HG02610 (cell line): Measurements from ENCODE around the gene BFAR.
"Not testable (repeated sequence)": the region's sequence is repeated elsewhere in the genome, so short reads cannot be mapped to it uniquely, and the experiment has no call there.

ENCODE experiments used
- ATAC-seq: cut with Tn5 transposase; IDR thresholded peaks from one replicate; pipeline ENCODE4 v1.9.1; 2021; ENCODE audit warnings: mild to moderate bottlenecking, moderate library complexity; ENCODE audit not compliant: unreplicated experiment

Gene BFAR, protein sequence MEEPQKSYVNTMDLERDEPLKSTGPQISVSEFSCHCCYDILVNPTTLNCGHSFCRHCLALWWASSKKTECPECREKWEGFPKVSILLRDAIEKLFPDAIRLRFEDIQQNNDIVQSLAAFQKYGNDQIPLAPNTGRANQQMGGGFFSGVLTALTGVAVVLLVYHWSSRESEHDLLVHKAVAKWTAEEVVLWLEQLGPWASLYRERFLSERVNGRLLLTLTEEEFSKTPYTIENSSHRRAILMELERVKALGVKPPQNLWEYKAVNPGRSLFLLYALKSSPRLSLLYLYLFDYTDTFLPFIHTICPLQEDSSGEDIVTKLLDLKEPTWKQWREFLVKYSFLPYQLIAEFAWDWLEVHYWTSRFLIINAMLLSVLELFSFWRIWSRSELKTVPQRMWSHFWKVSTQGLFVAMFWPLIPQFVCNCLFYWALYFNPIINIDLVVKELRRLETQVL

DNA sequence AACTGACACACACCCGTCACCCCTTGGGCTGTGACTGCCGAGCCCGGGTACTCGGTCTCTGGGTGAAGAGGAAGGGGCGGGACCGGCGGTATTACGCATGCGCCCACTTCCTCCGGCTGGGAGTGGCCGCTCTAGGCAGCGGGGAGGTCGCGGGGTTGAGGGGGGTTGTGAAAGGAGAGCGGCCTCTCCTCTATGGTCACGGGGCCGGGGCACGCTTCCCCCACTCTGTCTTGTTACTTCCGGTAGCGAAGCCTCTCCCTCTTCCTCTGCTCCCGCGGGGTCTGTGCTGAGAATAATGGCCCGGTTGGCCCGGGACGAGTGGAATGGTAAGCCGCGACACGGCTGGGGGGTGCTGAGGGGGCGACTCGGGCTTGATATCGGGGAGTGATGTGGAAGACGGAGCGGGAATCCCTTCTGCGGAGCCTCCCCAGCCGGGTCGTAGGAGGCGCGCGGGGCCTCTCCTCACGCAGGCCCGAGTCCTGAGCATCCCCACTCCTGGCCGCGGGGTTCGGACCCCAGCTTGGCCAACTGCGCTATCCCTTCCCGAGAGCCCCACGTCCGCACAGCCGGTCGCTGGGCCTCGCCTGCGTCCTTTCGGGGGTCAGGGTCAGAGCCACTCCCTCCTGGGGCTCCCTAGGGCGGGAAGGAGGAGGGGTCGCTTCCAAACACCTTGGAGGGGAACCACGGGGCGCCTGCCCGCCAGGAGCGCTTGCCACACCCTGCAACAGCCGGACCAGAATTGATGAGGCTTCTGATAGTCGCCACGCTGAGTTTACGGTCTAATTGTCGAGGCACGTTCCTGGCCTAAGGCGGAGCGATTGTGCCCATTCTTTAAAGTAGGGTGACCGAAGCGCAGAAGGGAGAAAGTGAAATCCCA, at the start of gene BFAR:
TSS of gene BFAR (plus strand) at position 259 of the 877 bp plus-strand sequence. CDS start 11,396 bp downstream, outside the sequence.
- peak; percentile 84 for ATAC-seq

DNA sequence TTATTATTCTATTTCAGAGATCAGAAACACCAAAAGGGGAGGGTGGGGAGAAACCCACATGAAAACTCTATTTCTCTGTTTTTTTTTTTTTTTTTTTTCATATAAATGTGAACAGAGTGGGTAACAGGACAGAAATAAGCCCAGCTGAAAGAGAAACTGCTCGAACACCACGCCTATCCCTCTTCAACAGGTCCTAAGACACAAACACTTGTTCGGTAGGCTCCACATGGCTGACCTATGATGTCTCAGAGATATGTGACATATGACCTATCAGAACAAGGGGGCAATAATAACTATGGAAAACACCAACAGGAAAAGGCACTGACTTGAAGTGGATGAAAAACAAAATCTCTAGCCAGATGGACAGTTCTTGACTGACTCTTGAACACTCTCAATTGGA, 47.5 kb upstream of the BFAR start:
- ATAC-seq = no peak

DNA sequence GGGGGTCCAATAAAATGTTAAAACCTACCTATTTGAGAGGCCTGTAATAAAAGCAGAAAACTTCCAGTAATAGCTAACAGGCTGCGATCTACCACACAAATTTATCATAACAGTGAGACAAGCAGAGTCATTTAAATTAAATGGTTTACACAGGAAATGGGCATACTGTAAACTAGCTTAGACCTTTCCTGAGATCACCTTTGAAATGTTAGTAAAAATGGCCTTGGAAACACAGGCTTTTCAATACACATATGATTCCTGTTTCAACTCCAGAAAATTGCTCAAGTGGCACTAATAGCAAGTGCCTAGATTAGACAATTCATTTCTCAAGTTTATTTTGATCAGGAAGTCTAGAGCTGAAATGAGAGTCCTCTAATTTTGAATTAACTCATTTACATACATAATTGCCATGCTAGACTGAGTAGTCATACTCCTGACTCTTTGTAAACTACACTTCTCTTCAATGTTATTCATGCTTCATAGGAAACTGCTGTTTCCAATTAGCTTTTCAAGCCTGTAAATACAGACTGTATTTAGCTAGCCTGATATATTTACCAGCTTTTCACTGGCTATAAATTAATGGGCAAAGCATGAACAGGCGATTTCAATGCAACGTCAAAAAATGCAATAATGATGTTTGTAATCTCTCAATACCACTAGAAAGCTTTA, 46.0 kb upstream of the BFAR start:
- no peak for ATAC-seq

DNA sequence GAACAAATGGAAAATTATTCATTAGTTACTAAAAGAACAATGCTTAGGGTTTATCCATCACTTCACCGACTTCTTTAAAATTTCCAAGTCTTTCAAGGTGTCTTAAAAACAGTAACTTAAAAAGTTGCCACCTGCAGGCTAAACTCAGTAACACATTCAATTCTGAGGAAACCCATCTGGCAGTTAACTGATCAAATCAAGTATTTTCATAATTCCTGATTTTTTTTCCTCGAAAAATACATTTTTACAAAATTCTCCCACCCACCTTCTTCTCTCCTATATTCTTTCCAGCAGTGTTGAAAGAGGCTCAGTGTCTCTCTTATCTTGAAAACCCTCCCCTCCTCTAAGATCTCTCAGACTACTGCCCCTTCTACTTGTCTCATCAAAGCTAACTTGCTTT, 32.6 kb upstream of the BFAR start:
- ATAC-seq = no peak

DNA sequence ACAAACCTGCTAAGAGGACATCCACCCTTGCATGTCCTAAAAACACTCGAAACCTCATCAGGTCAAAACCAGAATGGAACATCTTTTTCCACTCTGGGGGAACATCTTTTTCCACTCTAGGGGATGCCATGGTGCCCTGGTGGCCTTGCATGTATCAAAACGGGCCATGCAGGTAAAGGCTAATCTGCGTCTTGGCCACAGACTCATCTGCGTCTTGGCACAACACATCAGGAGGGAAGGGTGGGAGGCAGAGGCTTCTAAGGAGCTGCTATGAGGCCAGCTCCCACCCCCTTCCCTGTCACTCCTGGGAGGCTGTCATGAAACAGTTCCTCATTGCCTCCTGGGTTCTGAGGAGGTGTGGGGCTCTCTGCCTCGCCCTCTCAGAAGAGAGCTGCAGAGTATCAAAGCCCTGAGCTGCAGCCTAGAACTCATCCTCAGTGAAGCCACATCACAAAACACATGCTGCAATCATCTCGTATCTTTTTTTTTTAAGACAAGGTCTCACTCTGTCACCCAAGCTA, 30.2 kb upstream of the BFAR start:
- no peak for ATAC-seq

DNA sequence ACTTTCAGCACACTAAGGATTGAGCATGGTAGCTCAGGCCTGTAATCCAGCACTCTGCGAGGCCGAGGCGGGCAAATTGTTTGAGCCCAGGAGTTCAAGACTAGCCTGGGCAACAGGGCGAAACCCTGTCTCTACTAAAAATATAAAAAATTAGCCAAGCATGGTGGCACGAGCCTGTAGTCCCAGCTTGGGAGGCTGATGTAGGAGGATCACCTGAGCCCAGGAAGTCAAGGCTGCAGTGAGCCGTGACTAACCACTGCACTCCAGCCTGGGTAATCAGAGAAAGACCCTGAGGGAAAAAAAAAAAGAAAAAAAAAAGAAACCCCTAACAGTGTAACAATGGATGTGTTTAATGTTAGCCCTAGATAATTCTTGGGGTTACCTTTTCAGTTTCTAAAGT, 26.6 kb upstream of the BFAR start:
- ATAC-seq = no peak

DNA sequence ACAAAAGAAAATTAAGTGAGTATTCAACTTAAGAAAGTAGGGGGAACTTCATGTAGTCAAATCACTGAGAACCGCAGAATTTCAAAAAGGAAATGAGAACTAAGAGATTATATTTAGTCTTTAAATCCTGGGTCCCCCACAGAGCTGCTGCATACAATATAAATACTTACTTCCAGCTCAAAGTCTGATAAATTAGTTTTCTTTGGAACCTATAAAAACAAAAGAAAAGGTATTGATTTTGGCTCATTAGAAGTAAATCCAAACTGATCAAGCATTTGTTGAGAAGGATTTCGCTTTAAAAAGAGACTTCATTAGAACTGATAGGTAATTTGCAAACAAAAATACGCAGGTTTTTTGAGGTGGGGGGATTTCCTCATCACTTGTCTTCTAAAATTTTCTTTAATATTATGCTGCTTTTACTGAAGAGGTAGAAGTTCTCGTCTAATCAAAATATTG, 24.6 kb upstream of the BFAR start:
- ATAC-seq = peak; percentile 68

DNA sequence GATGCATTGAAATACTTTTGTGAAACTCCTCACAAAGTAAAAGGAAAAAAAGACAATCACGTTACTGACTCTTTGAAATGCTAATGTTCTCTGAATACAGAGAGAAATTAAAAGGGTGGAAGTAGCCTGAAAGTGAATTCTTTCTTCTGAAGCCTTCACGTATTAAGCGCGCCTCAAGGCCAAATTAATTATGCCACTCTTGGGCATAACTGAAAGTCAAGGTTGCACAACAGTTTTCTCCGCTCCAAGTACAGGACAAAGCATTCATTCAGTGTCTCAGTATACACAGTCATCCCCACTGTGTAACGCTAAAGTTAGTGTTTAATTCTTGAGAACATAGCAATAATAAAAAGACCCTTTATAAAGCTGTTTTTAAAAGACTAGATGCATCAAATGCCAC, 24.1 kb upstream of the BFAR start:
- ATAC-seq = no peak

DNA sequence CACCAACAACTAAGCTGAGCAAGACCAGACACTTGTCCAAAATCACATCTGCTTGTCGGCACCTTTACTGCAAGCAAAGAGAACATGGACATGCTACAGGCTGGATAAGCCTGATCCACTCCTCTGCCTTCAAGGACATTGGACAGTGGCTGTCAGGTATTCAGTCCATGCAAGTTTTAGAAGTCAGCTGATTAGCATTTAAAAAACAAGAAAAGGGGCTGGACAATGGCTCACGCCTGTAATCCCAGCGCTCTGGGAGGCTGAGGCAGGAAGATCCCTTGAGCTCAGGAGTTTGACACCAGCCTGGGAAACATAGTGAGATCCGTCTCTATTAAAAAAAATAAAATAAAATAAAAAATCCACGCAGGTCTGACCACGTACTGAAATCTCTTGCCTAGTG, 23.0 kb upstream of the BFAR start:
- no peak for ATAC-seq

DNA sequence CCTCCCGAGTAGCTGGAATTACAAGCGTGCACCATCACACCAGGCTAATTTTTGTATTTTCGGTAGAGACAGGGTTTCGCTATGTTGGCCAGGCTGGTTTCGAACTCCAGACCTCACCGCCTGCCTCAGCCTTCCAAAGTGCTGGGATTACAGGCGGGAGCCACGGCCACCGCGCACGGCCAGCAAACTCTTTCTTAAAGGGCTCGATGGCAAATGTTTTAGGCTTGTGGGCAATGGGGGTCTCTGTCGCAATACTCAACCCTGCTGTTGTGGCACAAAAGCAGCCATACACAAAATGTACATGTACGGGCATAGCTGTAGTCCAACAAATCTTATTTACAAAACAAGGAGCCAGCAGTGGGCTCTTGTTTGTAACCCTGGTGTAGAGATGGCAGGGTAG, 21.1 kb upstream of the BFAR start:
- no peak for ATAC-seq

DNA sequence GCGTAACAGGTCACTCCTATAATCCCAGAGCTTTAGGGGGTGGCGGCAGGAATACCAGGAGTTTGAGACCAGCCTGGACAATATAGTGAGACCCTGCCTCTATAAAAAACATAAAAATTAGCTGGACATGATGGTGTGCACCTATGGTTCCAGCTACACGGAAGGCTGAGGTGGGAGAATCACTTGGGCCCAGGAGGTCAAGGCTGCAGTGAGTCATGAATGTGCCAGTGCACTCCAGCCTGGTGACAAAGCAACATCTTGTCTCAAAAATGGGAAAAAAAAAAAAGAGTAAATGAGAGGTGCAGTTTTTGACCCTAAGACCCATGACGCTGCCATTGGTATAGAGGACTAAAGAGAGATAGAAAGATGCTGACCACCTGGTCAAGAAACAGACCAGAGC, 18.8 kb upstream of the BFAR start:
- no peak for ATAC-seq

DNA sequence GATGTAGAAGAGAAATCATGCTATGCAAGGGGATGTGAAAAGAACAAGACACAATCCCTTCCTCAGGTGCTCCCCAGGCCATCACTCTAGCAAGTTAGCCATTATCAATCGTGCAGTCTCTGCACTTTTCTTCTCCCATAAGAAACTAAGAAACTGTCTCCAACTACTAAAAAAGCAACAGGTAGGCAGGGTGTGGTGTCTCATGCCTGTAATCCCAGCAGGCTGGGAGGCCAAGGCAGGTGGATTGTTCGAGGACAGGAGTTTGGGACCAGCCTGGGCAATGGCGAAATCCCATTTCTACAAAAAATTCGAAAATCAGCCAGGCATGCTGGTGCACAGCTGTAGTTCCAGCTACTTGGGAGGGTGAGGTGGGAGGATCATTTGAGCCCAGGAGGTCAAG, 16.5 kb upstream of the BFAR start:
- ATAC-seq = no peak

DNA sequence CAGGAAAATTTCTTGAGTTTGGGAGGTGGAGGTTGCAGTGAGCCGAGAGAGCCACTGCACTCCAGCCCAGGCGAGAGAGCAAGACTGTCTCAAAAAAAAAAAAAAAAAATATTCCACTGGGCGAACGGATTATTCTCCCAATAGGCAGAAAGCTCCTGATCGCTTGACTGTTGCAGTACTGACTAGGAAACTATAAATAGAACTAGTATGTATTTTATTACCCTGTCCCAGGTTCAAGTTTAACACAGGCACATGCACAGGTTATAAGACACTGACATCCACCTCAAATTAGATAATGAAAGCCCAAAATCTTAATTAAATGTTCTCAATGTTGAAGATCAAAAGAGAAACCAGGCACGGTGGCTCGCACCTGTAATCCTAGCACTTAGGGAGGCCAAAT, 14.2 kb upstream of the BFAR start:
- no peak for ATAC-seq

DNA sequence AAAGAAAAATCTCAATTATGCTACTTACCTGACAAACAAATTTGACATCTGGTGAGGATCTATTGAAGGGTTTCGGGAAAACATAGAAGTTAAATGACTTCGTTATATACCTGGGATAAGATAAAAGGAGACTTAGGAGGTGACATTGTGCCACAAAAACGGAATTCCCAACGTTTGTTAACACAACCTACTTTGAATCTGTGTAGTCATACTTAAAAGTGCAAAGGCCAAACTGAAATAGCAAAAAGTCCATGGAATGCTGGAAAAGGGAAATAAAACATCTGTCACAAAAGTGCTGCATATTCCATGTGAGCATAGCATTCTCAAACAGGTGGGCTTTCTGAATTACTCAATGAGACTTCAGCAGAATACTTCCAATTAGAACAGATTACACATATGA, 5.7 kb upstream of the BFAR start:
- no peak for ATAC-seq

DNA sequence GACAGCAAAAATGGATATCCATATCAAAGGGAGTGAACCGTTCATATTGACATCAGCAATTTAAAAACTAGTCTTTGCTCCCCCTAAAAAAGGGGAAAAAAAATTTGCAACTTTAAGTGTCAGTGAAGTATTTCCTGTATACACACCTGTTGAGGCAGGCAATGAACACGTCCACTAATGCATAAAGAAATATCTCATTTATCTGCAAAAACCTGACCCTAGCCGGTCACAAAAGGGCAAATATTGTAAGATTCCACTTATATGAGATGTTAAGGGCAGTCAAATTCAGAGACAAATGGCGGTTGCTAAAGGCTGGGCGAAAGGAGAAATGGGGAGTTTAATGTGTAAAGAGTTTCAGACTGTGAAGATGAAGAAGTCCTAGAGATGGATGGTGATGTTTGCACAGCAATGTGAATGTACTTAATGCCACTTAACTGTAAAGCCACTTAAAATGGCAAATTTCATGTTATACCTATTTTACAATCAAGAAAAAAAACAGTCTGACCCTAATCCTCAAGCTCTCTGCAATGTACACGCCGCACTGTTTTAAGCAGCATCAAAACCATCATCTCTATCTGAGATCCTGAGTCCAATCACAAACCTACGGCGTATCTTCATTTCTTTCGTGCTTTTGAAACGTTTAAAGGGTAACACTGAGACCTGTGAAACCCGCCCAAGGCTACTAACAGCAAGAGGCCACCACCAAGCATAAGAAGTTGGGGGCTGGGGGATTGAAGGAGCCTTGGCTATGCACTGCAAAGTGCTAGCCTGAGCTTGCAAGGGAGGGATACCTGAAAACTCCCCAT, 3.7 kb upstream of the BFAR start:
- ATAC-seq = no peak

DNA sequence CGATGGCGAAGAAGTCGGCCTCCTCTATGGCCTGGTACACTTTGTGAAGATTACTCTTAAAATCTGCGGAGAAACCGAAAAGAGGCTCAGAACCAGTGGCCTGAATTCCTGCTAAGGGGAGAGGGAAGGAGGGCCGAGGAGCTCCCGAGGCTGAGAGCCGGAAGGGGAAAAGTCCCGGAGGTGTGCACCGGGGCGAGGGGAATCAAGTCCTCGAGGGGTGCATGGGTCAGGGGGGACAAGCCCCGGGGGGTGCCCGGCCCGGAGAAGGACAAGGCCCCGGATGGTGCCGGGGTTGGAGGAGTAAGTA, 3.2 kb upstream of the BFAR start:
- peak; percentile 0 for ATAC-seq

DNA sequence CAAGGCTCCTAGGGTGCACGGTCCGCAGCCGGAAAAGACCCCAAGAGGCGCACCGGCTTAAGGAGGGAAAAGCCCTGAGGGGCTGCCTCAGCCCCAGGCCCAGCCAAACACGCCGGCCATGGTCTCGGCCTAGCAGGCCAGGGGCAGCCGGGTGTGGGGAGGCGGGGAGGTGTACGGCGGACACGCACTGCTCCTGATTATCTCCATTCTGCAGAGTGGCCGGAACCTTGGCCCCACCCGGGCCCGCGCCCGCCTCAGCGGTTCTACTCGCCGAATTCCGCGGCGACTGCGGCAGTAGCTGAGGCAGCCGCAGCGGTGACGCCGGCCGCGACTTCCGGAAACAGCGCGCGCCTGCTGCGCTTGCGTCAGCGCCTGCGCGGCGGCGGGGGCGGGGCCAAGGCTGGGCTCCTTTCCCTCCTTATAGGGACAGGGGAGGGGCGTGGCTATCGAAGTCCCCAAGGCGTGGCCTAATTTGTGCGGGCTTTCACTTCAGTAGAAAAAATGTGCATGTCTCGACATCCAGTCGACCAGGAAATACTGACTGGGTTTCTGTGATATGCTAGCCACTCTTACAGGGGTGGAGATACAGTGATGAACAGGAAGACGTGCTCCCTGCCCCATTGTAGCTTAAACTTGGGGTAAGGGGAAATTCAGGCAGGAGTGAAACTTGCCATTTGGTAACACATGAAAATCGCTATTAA, 2.7 kb upstream of the BFAR start, which contains the start of gene PARN:
TSS of gene PARN (minus strand) at position 342 of the 701 bp plus-strand sequence. CDS start at position 207, 135 bp downstream.
- ATAC-seq = peak; percentile 47

DNA sequence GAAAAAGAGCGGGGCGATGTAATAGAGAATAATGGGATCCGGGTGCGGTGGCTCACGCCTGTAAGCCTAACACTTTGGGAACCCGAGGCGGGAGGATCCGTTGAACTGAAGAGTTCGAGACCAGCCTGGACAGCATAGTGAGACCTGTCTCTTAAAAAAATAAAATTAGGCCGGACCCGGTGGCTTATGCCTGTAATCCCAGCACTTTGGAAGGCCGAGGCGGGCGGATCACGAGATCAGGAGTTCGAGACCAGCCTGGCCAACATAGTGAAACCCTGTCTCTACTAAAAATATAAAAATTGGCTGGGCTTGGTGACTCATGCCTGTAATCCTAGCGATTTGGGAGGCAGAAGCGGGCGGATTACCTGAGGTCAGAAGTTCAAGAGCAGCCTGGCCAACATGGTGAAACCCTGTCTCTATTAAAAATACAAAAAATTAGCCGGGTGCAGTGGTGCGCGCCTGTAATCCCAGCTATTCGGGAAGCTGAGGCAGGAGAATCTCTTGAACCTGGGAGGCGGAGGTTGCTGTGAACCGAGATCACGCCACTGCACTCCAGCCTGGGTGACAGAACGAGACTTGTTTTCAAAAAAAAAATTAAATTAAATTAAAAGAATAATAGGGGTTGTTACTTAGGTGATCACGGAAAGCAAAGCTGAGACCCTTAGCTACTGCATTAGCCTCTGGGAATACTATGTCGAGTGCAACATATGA, 2.0 kb upstream of the BFAR start:
- not testable (repeated sequence) for ATAC-seq

DNA sequence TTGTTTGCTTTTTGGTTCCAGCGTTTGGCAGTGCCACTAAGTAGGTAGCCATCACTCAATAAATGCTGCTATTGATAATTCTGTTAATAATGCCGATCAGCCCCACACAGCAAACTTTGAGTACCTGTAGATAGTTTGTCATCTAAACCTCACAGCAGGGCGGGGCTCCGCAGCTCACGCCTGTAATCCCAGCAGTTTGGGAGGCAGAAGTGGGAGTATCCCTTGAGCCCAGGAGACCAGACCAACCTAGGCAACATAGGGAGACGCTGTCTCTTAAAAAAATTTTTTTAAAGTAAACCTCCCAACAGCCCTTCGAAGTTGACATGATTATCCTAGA, 1.6 kb downstream of the BFAR start:
- no peak for ATAC-seq
